Esophagus squamous epithelium (tissue), 5 donors: ENCODE results near the gene ANKS1B. TPM values are rescaled to one million over a fixed set of nuclear protein-coding genes. Genes with fewer than 3 reads are reported as not detected.
"Not testable (repeated sequence)": the region's sequence is repeated elsewhere in the genome, so short reads cannot be mapped to it uniquely, and the experiment has no call there.

Experiments used
- DNase-seq: peaks from one replicate; lab custom pipeline; 2025; lab: John Stamatoyannopoulos, UW
- H3K27ac ChIP-seq, 4 donors: fragments of 200-600 bp; sonication (generic); one replicate each; pipeline ENCODE4 v1.5.1; 2016 to 2019; ENCODE audit warnings: mild to moderate bottlenecking in 1 of 4
- H3K27me3 ChIP-seq, 4 donors: fragments of 200-600 bp; sonication (generic); 1 replicate in 3 of 4; 2 replicates in 1 of 4; pipeline versions ENCODE4 v1.5.1 to v1.6.0; 2017 to 2021; ENCODE audit warnings: antibody characterized with exemption in 1 of 4
- H3K36me3 ChIP-seq, 3 donors: fragments of 200-600 bp; sonication (generic); one replicate each; pipeline ENCODE4 v1.5.1; 2016 to 2019
- H3K4me1 ChIP-seq, 3 donors: fragments of 200-600 bp; sonication (generic); one replicate each; pipeline ENCODE4 v1.5.1; 2017 to 2019
- H3K4me3 ChIP-seq, 4 donors: fragments of 200-600 bp; sonication (generic); 1 replicate in 3 of 4; 2 replicates in 1 of 4; pipeline ENCODE4 v1.5.1; 2016 to 2019; ENCODE audit warnings: mild to moderate bottlenecking in 2 of 4, moderate library complexity in 1 of 4
- H3K9me3 ChIP-seq, 3 donors: fragments of 200-600 bp; sonication (generic); one replicate each; pipeline ENCODE4 v1.5.1; 2016 to 2019
- CTCF ChIP-seq, 6 experiments: fragments of 450-650 bp in 4 of 6; fragments of 200-600 bp in 2 of 6; sonication (generic) in 2 of 6; IDR thresholded peaks; one replicate each; pipeline ENCODE4 v1.5.1; 2016 to 2019; ENCODE audit warnings: antibody characterized with exemption in 6 of 6, mild to moderate bottlenecking in 4 of 6, moderate library complexity in 4 of 6
- POLR2A ChIP-seq, 4 donors: fragments of 450-650 bp; IDR thresholded peaks; one replicate each; pipeline ENCODE4 v1.6.1; 2017; ENCODE audit warnings: antibody characterized with exemption in 4 of 4, mild to moderate bottlenecking in 4 of 4, moderate library complexity in 3 of 4
- WGBS, 2 donors: methylation state at CpG; one replicate each; pipeline ENCODE4 v1.1.5; 2018; 5-methylcytosine and 5-hydroxymethylcytosine counted together
- intact Hi-C: fragments of 100-400 bp; cut with DNase I; formaldehyde crosslinking; loops from one replicate; pipeline ENCODE4 v1.15.0; 2022
- total RNA-seq, 4 donors: library from RNA; depleted of rRNA; stranded (reverse); fragments of >200 nt; gene quantifications; one replicate each; pipeline ENCODE4 v1.1.0, GENCODE V29; 2016
- donor health status: DM: yes; HTN: yes; CAD: no.

ANKS1B gene
- total RNA-seq, 4 donors from 2014 or later = 1.6 to 15.8 (median 8.1) TPM

- Histone ChIP-seq H3K4me3 (no peak overlapping the region), H3K36me3 (no peaks in the 10 kb centered on the region), H3K4me1 (no peaks in the 10 kb centered on the region), H3K27me3 (no peaks in the 10 kb centered on the region), H3K27ac (no peak overlapping the region), H3K9me3 (no peaks in the 10 kb centered on the region)
- TF ChIP-seq POLR2A (IDR thresholded peaks at IDR 0.05) (no peak), CTCF (IDR thresholded peaks at IDR 0.05) (no peak)
- no peak for DNase-seq
- intact Hi-C loops = no loop called here
- 75 to 78% methylated on average over 2 of the region's 2 CpGs for WGBS, 2 donors
Observed at GRCh38 chr12:99596762-99597161, 388.0 kb downstream of the ANKS1B start.

GRCh38 chr12:99577125-99577524 is 407.6 kb downstream of the ANKS1B start:
- 56 to 64% methylated on average over 1 of the region's 1 CpG for WGBS, 2 donors
- H3K4me1 ChIP-seq, H3K4me3 ChIP-seq, H3K9me3 ChIP-seq, DNase-seq, intact Hi-C loops, H3K27ac ChIP-seq, H3K36me3 ChIP-seq, H3K27me3 ChIP-seq: not testable (repeated sequence)

GRCh38 chr12:99573980-99574379 is 410.8 kb downstream of the ANKS1B start:
- WGBS, 2 donors = 68 to 91% methylated on average over 2 of the region's 2 CpGs
- TF ChIP-seq CTCF (IDR thresholded peaks at IDR 0.05) = no peak
- no peak for TF ChIP-seq POLR2A (IDR thresholded peaks at IDR 0.05)
- Histone ChIP-seq H3K36me3 (no peaks in the 10 kb centered on the region), H3K4me3 (no peak overlapping the region), H3K27me3 (no peaks in the 10 kb centered on the region), H3K4me1 (no peaks in the 10 kb centered on the region), H3K9me3 (no peaks in the 10 kb centered on the region), H3K27ac (no peak overlapping the region)
- intact Hi-C loops = no loop called here
- DNase-seq = no peak

- no peak overlapping the region for H3K4me3 ChIP-seq
- DNase-seq = no peak
- no peaks in the 10 kb centered on the region for H3K4me1 ChIP-seq
- H3K9me3 ChIP-seq = no peaks in the 10 kb centered on the region
- H3K27me3 ChIP-seq = no peaks in the 10 kb centered on the region
- 79 to 81% methylated on average over 2 of the region's 2 CpGs for WGBS, 2 donors
- no peak overlapping the region for H3K27ac ChIP-seq
- TF ChIP-seq CTCF (IDR thresholded peaks at IDR 0.05) (no peak), POLR2A (IDR thresholded peaks at IDR 0.05) (no peak)
- intact Hi-C loops = no loop called here
- no peaks in the 10 kb centered on the region for H3K36me3 ChIP-seq
Observed at GRCh38 chr12:99567072-99567471, 417.7 kb downstream of the ANKS1B start.

- DNase-seq = no peak
- 82 to 98% methylated on average over 6 to 7 of the region's 7 CpGs for WGBS, 2 donors
- TF ChIP-seq CTCF (IDR thresholded peaks at IDR 0.05) = no peak
- no peak for TF ChIP-seq POLR2A (IDR thresholded peaks at IDR 0.05)
- H3K36me3 ChIP-seq = no peaks in the 10 kb centered on the region
- H3K9me3 ChIP-seq = no peaks in the 10 kb centered on the region
- intact Hi-C loops = no loop called here
- H3K4me3 ChIP-seq = no peak overlapping the region
- H3K27me3 ChIP-seq = no peaks in the 10 kb centered on the region
- no peak overlapping the region for H3K27ac ChIP-seq
- no peaks in the 10 kb centered on the region for H3K4me1 ChIP-seq
Observed at GRCh38 chr12:99558109-99558508, 426.6 kb downstream of the ANKS1B start.

GRCh38 chr12:99553461-99553860 is 431.3 kb downstream of the ANKS1B start:
- no peaks in the 10 kb centered on the region for H3K27me3 ChIP-seq
- TF ChIP-seq CTCF (IDR thresholded peaks at IDR 0.05) (no peak), POLR2A (IDR thresholded peaks at IDR 0.05) (no peak)
- H3K4me3 ChIP-seq = no peak overlapping the region
- intact Hi-C loops = no loop called here
- no peaks in the 10 kb centered on the region for H3K4me1 ChIP-seq
- H3K9me3 ChIP-seq = no peaks in the 10 kb centered on the region
- no peaks in the 10 kb centered on the region for H3K36me3 ChIP-seq
- no peak for DNase-seq
- H3K27ac ChIP-seq = no peak overlapping the region
- 57 to 66% methylated on average over 3 of the region's 3 CpGs for WGBS, 2 donors
